Calu3 (cell line): ENCODE measurements around the gene PGLYRP1. TPM values are rescaled to one million over a fixed set of nuclear protein-coding genes. Genes with fewer than 3 reads are reported as not detected.

ENCODE experiments used
- BruUV-seq: library from RNA; stranded (reverse); fragments of 400-500 nt; replicated peaks from 2 replicates; lab custom pipeline; 2021; lab: Mats Ljungman, UMichigan
- CTCF ChIA-PET: fragments of 300-600 bp; sonication (Branson Sonifier 250); formaldehyde crosslinking; loops from one replicate; lab custom pipeline; 2022; ENCODE audit warnings: antibody characterized with exemption; lab: Charles Lee
- DNase-seq: peaks from one replicate; pipeline ENCODE4 v3.0.0; 2022
- H3K27ac Mint-ChIP-seq: one replicate; pipeline ENCODE4 v1.8.0; 2022; ENCODE audit warnings: mixed read lengths; ENCODE audit not compliant: unreplicated experiment
- H3K27me3 Mint-ChIP-seq: one replicate; pipeline ENCODE4 v1.8.0; 2022; ENCODE audit warnings: mixed read lengths; ENCODE audit not compliant: unreplicated experiment
- H3K36me3 Mint-ChIP-seq: one replicate; pipeline ENCODE4 v1.8.0; 2022; ENCODE audit warnings: mild to moderate bottlenecking, moderate library complexity, mixed read lengths; ENCODE audit not compliant: insufficient read depth, unreplicated experiment
- H3K4me1 Mint-ChIP-seq: one replicate; pipeline ENCODE4 v1.8.0; 2022; ENCODE audit warnings: mild to moderate bottlenecking, low read depth, mixed read lengths; ENCODE audit not compliant: unreplicated experiment
- H3K4me3 Mint-ChIP-seq: one replicate; pipeline ENCODE4 v1.8.0; 2022; ENCODE audit warnings: mild to moderate bottlenecking, low read depth, moderate library complexity, mixed read lengths; ENCODE audit not compliant: unreplicated experiment
- H3K9me3 Mint-ChIP-seq: one replicate; pipeline ENCODE4 v1.8.0; 2022; ENCODE audit warnings: low read depth, mixed read lengths; ENCODE audit not compliant: unreplicated experiment
- intact Hi-C: fragments of 100-400 bp; cut with micrococcal nuclease; formaldehyde crosslinking; loops from one replicate; pipeline ENCODE4 v1.10.0; 2022; ENCODE audit not compliant: unreplicated experiment
- total RNA-seq: library from RNA; stranded (reverse); gene quantifications from 2 replicates; pipeline ENCODE4 v1.2.3, GENCODE V29; 2022
- TF ChIP-seq, protein P1 (sequence below): fragments of 200-600 bp; IDR thresholded peaks from one replicate; pipeline ENCODE4 v1.8.0; 2022; ENCODE audit warnings: antibody characterized with exemption; ENCODE audit not compliant: unreplicated experiment

PGLYRP1 gene
- total RNA-seq, 1 experiment from 2014 or later, result not detected

DNA sequence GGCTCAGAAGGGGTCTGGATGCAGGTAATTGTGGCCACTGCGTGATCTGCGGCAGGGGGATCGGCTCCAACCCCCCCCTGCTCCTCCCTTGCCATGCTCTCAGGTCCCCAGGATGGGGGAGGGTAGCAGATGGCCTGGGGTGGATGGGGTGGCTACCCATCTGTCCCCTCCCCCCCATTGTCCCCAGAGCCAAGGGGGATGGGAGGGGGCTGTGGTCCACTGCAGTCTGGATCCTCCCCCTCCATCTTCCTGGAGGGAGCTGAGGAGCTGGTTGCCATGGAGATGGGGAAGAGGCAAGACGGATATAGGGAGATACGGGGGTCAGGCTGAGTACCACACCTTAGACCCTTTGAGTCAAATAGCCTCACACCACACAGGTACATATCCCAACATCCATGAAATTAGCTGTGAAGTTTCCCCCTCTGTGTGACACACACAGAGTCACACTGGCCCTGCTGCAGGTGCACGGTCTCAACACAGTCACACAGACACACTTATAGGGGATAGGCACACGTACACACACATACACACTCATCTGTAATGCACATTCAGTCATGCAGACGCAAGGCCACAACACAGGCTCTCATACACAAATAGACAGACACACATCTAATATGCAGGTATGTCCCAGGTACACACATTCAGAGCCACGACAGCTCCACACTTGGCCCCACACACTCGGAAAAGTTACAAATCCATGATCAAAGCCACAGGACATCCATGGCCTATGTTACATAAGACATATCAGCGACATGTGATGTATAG, 47.4 kb downstream of the PGLYRP1 start:
- Mint-ChIP-seq H3K27ac (no peak overlapping the region), H3K27me3 (peaks cover 92% of the 10 kb centered on the region), H3K9me3 (no peaks in the 10 kb centered on the region), H3K4me1 (peaks cover 15% of the 10 kb centered on the region), H3K4me3 (no peak overlapping the region), H3K36me3 (no peaks in the 10 kb centered on the region)
- TF ChIP-seq, protein P1, sequence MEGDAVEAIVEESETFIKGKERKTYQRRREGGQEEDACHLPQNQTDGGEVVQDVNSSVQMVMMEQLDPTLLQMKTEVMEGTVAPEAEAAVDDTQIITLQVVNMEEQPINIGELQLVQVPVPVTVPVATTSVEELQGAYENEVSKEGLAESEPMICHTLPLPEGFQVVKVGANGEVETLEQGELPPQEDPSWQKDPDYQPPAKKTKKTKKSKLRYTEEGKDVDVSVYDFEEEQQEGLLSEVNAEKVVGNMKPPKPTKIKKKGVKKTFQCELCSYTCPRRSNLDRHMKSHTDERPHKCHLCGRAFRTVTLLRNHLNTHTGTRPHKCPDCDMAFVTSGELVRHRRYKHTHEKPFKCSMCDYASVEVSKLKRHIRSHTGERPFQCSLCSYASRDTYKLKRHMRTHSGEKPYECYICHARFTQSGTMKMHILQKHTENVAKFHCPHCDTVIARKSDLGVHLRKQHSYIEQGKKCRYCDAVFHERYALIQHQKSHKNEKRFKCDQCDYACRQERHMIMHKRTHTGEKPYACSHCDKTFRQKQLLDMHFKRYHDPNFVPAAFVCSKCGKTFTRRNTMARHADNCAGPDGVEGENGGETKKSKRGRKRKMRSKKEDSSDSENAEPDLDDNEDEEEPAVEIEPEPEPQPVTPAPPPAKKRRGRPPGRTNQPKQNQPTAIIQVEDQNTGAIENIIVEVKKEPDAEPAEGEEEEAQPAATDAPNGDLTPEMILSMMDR, result no peak
- DNase-seq, result no peak
- intact Hi-C loops, result no loop called here
- BruUV-seq, result no TSS peak
- CTCF ChIA-PET, result interaction anchor here (0.6 to 1.2 kb wide), 3 partner anchors 12 to 206 kb away, joined by 3 to 4 read pairs (median 4); partner anchors contain the start of gene SIX5

DNA sequence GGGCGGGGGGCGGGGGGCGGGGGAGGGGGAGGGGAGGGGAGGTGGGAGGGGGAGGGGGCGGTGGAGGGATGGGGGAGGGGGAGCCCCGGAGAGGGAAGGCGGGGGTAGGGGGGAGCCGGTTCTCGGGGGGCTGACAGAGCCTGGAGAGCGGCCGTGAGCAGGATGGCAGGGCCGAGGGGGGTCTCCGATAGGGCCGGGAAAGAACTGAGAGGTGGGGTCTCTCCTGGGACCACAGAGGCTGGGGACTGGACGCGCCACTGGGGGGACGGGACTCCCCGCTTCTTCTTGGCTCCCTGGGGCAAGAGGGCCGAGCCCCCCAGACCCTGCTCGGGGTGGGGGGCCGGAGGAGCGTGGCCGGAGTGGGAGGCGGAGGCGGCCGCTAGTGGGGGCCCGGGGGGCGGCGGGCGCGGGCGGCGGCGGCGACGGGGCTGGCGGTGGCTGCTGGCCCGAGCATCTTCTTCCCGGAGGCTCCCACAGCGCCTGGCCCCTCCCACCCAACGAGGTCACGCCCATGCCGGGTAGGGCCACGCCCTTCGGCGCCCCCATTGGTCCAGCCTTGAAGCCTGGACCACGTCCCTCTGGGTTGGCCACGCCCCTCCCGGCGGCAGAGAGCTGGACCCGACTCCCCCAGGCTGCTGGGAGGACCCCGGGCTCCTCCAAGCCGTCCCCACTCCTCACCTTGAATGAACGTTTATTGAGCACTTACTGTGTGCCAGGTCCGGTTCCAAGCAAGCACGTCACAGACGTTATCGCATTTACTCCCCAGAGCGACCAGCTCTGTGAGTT, 49.1 kb downstream of the PGLYRP1 start, which contains the start of gene NOVA2:
Gene NOVA2, minus strand, starts transcription at position 313 of the 786 bp plus-strand sequence. CDS start 514 bp downstream, outside the sequence.
- CTCF ChIA-PET, result interaction anchor here (1.2 kb wide), 1 partner anchor 205 kb away, joined by 4 read pairs; the partner anchor contains the start of gene SIX5
- peak; percentile 39 for DNase-seq
- H3K27me3 Mint-ChIP-seq, result peaks cover 92% of the 10 kb centered on the region
- no peaks in the 10 kb centered on the region for H3K9me3 Mint-ChIP-seq
- TF ChIP-seq, protein P1, result no peak
- H3K27ac Mint-ChIP-seq, result no peak within 1 kb of the TSS
- no peaks in the 10 kb centered on the region for H3K36me3 Mint-ChIP-seq
- peaks cover 15% of the 10 kb centered on the region for H3K4me1 Mint-ChIP-seq
- no peak within 1 kb of the TSS for H3K4me3 Mint-ChIP-seq
- intact Hi-C loops, result no loop called here
- BruUV-seq, result no TSS peak

DNA sequence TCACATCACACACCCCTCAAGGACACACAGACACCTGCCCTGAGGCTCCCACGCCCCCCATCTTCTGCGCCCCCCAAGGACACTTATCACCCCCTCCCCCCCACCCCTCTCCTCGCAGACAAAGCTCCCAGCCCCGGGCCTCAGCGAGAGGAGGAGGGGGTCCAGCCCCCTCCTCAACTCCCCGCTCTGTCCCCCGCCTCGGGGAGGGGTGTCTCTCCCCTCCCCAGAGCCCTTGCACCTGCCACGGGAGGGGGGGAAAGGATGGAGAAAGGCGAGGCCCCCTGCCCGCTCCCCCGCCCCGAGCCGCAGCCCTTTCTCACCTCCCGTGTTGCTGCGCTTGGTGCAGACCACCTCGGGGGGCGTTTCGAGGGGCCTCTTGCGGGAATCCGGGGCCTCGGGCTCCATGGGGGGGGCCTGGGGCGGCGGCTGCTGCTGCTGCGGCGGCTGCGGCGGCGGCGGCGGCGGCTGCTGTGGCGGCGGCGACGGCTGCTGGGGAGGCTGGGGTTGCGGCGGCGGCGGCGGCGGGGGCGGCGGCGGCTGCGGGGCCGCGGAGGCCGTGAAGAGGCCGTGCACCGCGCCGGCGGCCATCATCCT, 49.8 kb downstream of the PGLYRP1 start:
- no TSS peak for BruUV-seq
- H3K4me3 Mint-ChIP-seq, result no peak overlapping the region

More for the DNA sequence above, 49.8 kb downstream of the PGLYRP1 start:
- peaks cover 92% of the 10 kb centered on the region for H3K27me3 Mint-ChIP-seq
- CTCF ChIA-PET, result interaction anchor here (1.7 kb wide), 1 partner anchor 12 kb away, joined by 6 read pairs; no protein-coding TSS in a partner anchor
- intact Hi-C loops, result no loop called here
- H3K36me3 Mint-ChIP-seq, result no peaks in the 10 kb centered on the region
- no peak for DNase-seq
- H3K27ac Mint-ChIP-seq, result no peak overlapping the region
- peaks cover 15% of the 10 kb centered on the region for H3K4me1 Mint-ChIP-seq
- no peaks in the 10 kb centered on the region for H3K9me3 Mint-ChIP-seq
- TF ChIP-seq, protein P1, result no peak
